Measurements from ENCODE around the gene ZNF121.
A peak's percentile ranks its signal among the peaks of the same experiment; 100 is the strongest.

ZNF121 gene

GRCh38 chr19:9584073-9584833 is at the start of gene ZNF121:
Gene ZNF121 (minus strand): TSS chr19:9584504. CDS start chr19:9568097, 16,407 bp downstream.
- no peak for TF ChIP-seq CTCF (IDR thresholded peaks at IDR 0.05; ENCODE audit: low read depth, low read length)
- DNase-seq (ENCODE audit: low read depth, low spot score), result peak; percentile 83
- in situ Hi-C loops (cut with HindIII; ENCODE audit: low sequenced_read_pairs), result no loop called here
- peak within 1 kb of the TSS; percentile 65 for H3K4me3 ChIP-seq (ENCODE audit: low read depth, low read length)

GRCh38 chr19:9627856-9628255 is 43.6 kb upstream of the ZNF121 start:
- no peak overlapping the region for H3K4me3 ChIP-seq (ENCODE audit: low read depth, low read length)
- in situ Hi-C loops (cut with HindIII; ENCODE audit: low sequenced_read_pairs), result no loop called here
- TF ChIP-seq CTCF (IDR thresholded peaks at IDR 0.05; ENCODE audit: low read depth, low read length), result no peak
- DNase-seq (ENCODE audit: low read depth, low spot score), result no peak

GRCh38 chr19:9622531-9622930 is 38.2 kb upstream of the ZNF121 start:
- in situ Hi-C loops (cut with HindIII; ENCODE audit: low sequenced_read_pairs), result no loop called here
- no peak for TF ChIP-seq CTCF (IDR thresholded peaks at IDR 0.05; ENCODE audit: low read depth, low read length)
- DNase-seq (ENCODE audit: low read depth, low spot score), result peak; percentile 7
- no peak overlapping the region for H3K4me3 ChIP-seq (ENCODE audit: low read depth, low read length)

- peak; percentile 92 for DNase-seq (ENCODE audit: low read depth, low spot score)
- in situ Hi-C loops (cut with HindIII; ENCODE audit: low sequenced_read_pairs), result no loop called here
- no peak for TF ChIP-seq CTCF (IDR thresholded peaks at IDR 0.05; ENCODE audit: low read depth, low read length)
- peak within 1 kb of the TSS; percentile 78 for H3K4me3 ChIP-seq (ENCODE audit: low read depth, low read length)
These were observed 37.1 kb upstream of the ZNF121 start, which contains the start of gene ZNF561 for GRCh38 chr19:9621156-9622037. Gene ZNF561 (minus strand): TSS chr19:9621232. CDS start chr19:9619456, 1,776 bp downstream.

DNA sequence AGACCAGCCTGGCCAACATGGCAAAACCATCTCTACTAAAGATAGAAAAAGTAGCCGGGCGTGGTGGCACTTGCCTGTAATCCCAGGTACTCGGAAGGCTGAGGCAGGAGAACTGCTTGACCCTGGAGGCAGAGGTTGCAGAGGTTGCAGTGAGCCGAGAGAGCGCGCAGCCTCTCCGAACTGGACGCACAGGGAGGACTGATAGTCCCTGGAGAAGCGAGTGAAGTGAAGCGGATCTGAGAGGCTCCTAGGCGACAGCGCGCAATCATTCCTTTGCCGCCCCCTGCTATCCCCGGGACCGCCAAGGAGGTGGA is 36.5 kb upstream of the ZNF121 start:
- no peak for DNase-seq (ENCODE audit: low read depth, low spot score)
- no peak for TF ChIP-seq CTCF (IDR thresholded peaks at IDR 0.05; ENCODE audit: low read depth, low read length)
- in situ Hi-C loops (cut with HindIII; ENCODE audit: low sequenced_read_pairs), result no loop called here
- peak overlapping the region; percentile 78 for H3K4me3 ChIP-seq (ENCODE audit: low read depth, low read length)

DNA sequence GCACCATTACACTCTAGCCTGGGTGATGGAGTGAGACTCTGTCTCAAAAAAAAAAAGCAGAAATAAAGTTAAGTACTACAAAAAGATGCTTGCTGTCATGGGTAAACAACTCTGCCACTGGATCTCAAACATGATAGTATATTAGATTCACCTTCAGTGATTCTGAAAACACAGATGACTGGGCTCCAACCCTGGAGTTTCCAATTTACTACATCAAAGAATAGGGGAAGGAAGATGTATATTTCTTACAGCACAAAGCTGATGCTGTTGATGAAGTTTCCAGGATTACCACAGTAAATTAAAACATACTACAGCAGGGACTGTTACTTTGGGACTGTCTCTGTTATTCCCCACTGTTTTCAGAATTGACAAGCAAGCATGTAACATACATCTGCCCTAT is 31.5 kb upstream of the ZNF121 start:
- no peak for DNase-seq (ENCODE audit: low read depth, low spot score)
- no peak overlapping the region for H3K4me3 ChIP-seq (ENCODE audit: low read depth, low read length)
- in situ Hi-C loops (cut with HindIII; ENCODE audit: low sequenced_read_pairs), result no loop called here
- TF ChIP-seq CTCF (IDR thresholded peaks at IDR 0.05; ENCODE audit: low read depth, low read length), result no peak
